Body of pancreas (tissue), 4 donors: ENCODE data around the gene FAM135A. TPM values are rescaled to one million over a fixed set of nuclear protein-coding genes. Genes with fewer than 3 reads are reported as not detected.

ENCODE experiments used
- ATAC-seq: fragments of 150-250 bp; one replicate; pipeline ENCODE4 v1.9.1; 2016
- DNase-seq, 4 donors: peaks; one replicate each; pipeline ENCODE4 v3.0.0-alpha.2; 2019
- H3K27ac ChIP-seq, 4 donors: fragments of 200-600 bp; sonication (generic); 1 replicate in 3 of 4; 2 replicates in 1 of 4; pipeline versions ENCODE4 v1.5.1 to v1.6.1; 2016 to 2019; ENCODE audit warnings: mild to moderate bottlenecking in 1 of 4, mixed read lengths in 1 of 4, moderate library complexity in 1 of 4
- H3K27me3 ChIP-seq, 2 donors: fragments of 200-600 bp; sonication (generic); one replicate each; pipeline ENCODE4 v1.6.0; 2016; ENCODE audit warnings: mild to moderate bottlenecking in 1 of 2
- H3K36me3 ChIP-seq, 2 donors: fragments of 200-600 bp; sonication (generic); replicated peaks in 1 of 2; 2 replicates each; pipeline ENCODE4 v1.5.1; 2016; ENCODE audit warnings: low read depth in 2 of 2; ENCODE audit not compliant: insufficient read depth in 1 of 2
- H3K4me1 ChIP-seq: fragments of 200-600 bp; sonication (generic); one replicate; pipeline ENCODE4 v1.6.0; 2016
- H3K4me3 ChIP-seq, 2 donors: fragments of 200-600 bp; sonication (generic); 1 replicate in 1 of 2; 2 replicates in 1 of 2; pipeline ENCODE4 v1.5.1; 2016 to 2019
- H3K9me3 ChIP-seq, 3 donors: fragments of 200-600 bp; sonication (generic); 1 replicate in 2 of 3; 2 replicates in 1 of 3; pipeline ENCODE4 v1.5.1; 2016
- POLR2A ChIP-seq, 3 donors: fragments of 450-650 bp; IDR thresholded peaks; one replicate each; pipeline ENCODE4 v1.6.1; 2016; ENCODE audit warnings: antibody characterized with exemption in 3 of 3, mild to moderate bottlenecking in 2 of 3
- WGBS, 2 donors: methylation state at CpG; one replicate each; pipeline ENCODE4 v1.1.5; 2017; 5-methylcytosine and 5-hydroxymethylcytosine counted together
- intact Hi-C: fragments of 100-400 bp; cut with DNase I; formaldehyde crosslinking; loops from one replicate; pipeline ENCODE4 v1.15.1; 2023
- total RNA-seq, 2 donors: library from RNA; depleted of rRNA; stranded (reverse); fragments of >200 nt; gene quantifications; one replicate each; pipeline ENCODE4 v1.1.0, GENCODE V29; 2016
- TF ChIP-seq, protein P1 (sequence below), 7 experiments: fragments of 450-650 bp in 4 of 7; fragments of 200-600 bp in 3 of 7; sonication (generic) in 3 of 7; IDR thresholded peaks; one replicate each; pipeline ENCODE4 v1.5.1; 2016 to 2019; ENCODE audit warnings: antibody characterized with exemption in 7 of 7

The FAM135A gene
- total RNA-seq, 2 donors from 2014 or later: 19.4 to 29.3 TPM

GRCh38 chr6:70413992-70414494, 735 bp downstream of the FAM135A start:
- H3K27ac ChIP-seq: peak overlapping the region; percentile 68 to 83 (median 78)
- H3K4me1 ChIP-seq: peaks cover 11% of the 10 kb centered on the region
- H3K9me3 ChIP-seq: no peaks in the 10 kb centered on the region
- DNase-seq (no peak), ATAC-seq (no peak)
- H3K27me3 ChIP-seq: no peaks in the 10 kb centered on the region
- intact Hi-C loops: no loop called here
- H3K4me3 ChIP-seq: peak overlapping the region; percentile 60 to 83
- H3K36me3 ChIP-seq: no peaks in the 10 kb centered on the region
- TF ChIP-seq POLR2A (IDR thresholded peaks at IDR 0.05): no peak
- TF ChIP-seq, protein P1, sequence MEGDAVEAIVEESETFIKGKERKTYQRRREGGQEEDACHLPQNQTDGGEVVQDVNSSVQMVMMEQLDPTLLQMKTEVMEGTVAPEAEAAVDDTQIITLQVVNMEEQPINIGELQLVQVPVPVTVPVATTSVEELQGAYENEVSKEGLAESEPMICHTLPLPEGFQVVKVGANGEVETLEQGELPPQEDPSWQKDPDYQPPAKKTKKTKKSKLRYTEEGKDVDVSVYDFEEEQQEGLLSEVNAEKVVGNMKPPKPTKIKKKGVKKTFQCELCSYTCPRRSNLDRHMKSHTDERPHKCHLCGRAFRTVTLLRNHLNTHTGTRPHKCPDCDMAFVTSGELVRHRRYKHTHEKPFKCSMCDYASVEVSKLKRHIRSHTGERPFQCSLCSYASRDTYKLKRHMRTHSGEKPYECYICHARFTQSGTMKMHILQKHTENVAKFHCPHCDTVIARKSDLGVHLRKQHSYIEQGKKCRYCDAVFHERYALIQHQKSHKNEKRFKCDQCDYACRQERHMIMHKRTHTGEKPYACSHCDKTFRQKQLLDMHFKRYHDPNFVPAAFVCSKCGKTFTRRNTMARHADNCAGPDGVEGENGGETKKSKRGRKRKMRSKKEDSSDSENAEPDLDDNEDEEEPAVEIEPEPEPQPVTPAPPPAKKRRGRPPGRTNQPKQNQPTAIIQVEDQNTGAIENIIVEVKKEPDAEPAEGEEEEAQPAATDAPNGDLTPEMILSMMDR (IDR thresholded peaks at IDR 0.05): no peak
- 1% methylated on average over 18 to 20 of the region's 20 CpGs for WGBS, 2 donors

- ATAC-seq (no peak), DNase-seq (no peak)
- intact Hi-C loops: no loop called here
- no peak for TF ChIP-seq POLR2A (IDR thresholded peaks at IDR 0.05)
- TF ChIP-seq, protein P1 (IDR thresholded peaks at IDR 0.05): no peak
- WGBS, 2 donors: 54 to 57% methylated on average over 2 of the region's 2 CpGs
- peaks cover 11% of the 10 kb centered on the region for H3K4me1 ChIP-seq
- H3K27me3 ChIP-seq: no peaks in the 10 kb centered on the region
- H3K27ac ChIP-seq: no peak overlapping the region
- H3K9me3 ChIP-seq: no peaks in the 10 kb centered on the region
- no peak overlapping the region for H3K4me3 ChIP-seq
- no peaks in the 10 kb centered on the region for H3K36me3 ChIP-seq
Observed at GRCh38 chr6:70414813-70415212, 1.5 kb downstream of the FAM135A start.

DNA sequence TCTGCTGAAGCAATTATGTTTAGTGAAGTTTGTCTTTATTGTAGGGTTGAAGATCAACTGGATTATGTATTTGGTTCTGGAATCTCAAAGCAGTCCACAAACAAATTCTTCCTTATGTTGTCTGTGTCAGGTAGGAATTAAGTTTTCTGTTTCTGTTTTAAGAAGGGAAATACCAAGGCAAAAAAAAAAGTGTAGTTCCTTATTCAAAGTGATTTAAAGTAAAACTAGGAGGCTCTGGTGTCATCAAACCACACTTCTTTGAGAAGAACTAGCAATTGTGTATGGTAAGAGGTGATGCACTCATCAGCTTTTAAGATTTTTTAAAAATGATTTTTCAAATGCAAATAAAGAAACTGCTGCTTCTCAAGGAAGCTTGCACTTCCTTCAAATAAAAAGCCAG, 1.9 kb downstream of the FAM135A start:
- Histone ChIP-seq H3K36me3 (no peaks in the 10 kb centered on the region), H3K9me3 (no peaks in the 10 kb centered on the region), H3K27ac (no peak overlapping the region), H3K4me1 (peaks cover 11% of the 10 kb centered on the region), H3K4me3 (no peak overlapping the region), H3K27me3 (no peaks in the 10 kb centered on the region)
- ATAC-seq (no peak), DNase-seq (no peak)
- TF ChIP-seq, protein P1 (IDR thresholded peaks at IDR 0.05): no peak
- TF ChIP-seq POLR2A (IDR thresholded peaks at IDR 0.05): no peak
- intact Hi-C loops: no loop called here

DNA sequence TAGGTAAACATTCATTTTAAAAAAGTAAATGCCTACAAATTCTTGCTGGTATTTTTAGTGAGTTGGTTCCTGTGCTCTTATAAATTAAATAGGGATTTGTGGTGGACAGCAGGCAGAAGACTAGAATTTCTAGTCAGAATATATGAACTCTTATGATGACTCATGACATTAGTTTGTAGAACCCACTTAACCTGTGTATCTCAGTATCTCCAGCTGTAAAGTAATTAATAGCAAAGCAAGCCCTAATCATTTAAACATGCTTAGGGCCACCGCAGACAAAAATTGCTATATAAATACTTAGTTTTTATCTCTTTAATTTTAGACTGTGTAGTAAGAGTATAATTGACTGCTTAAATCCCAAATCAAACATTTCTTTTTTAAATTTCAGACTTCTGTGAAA, 2.4 kb downstream of the FAM135A start:
- Histone ChIP-seq H3K4me3 (no peak overlapping the region), H3K27ac (no peak overlapping the region), H3K4me1 (peaks cover 11% of the 10 kb centered on the region), H3K36me3 (no peaks in the 10 kb centered on the region), H3K9me3 (no peaks in the 10 kb centered on the region), H3K27me3 (no peaks in the 10 kb centered on the region)
- intact Hi-C loops: no loop called here
- ATAC-seq (no peak), DNase-seq (no peak)
- 54 to 73% methylated on average over 1 of the region's 1 CpG for WGBS, 2 donors
- TF ChIP-seq POLR2A (IDR thresholded peaks at IDR 0.05): no peak
- TF ChIP-seq, protein P1 (IDR thresholded peaks at IDR 0.05): no peak

DNA sequence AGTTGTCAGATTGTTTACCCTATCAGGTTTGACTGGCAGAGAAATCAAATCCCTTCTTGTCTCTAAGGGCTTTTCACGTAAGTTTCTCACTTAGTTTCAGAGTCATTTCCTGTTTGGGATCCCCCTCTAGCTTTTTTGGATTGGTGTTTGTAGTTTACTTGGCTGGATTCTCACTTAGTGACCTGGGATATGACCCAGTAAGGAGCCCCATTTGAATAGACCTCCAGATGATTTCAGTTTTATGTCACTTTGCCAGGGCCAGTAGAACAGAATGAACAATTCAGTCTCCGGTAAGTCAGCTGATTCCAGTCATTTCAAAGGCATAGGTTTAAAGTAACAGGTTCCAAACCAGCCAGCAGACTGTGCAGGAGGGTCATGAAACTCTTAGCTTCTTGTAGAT, 8.2 kb downstream of the FAM135A start:
- intact Hi-C loops: no loop called here
- Histone ChIP-seq H3K4me3 (no peak overlapping the region), H3K9me3 (no peaks in the 10 kb centered on the region), H3K36me3 (no peaks in the 10 kb centered on the region), H3K27ac (no peak overlapping the region), H3K4me1 (peaks cover 3% of the 10 kb centered on the region), H3K27me3 (no peaks in the 10 kb centered on the region)
- DNase-seq (no peak), ATAC-seq (no peak)
- 55 to 65% methylated on average over 2 of the region's 2 CpGs for WGBS, 2 donors
- TF ChIP-seq, protein P1 (IDR thresholded peaks at IDR 0.05): no peak
- TF ChIP-seq POLR2A (IDR thresholded peaks at IDR 0.05): no peak
